Breast epithelium (tissue), 4 donors: ENCODE results near the gene CUBN. TPM values are rescaled to one million over a fixed set of nuclear protein-coding genes. Genes with fewer than 3 reads are reported as not detected.

Experiments used
- DNase-seq, 2 donors: peaks; one replicate each; pipeline ENCODE4 v3.0.0-alpha.2; 2019; ENCODE audit warnings: low spot score in 2 of 2
- H3K27ac ChIP-seq, 2 donors: fragments of 200-600 bp; sonication (generic) in 1 of 2; one replicate each; pipeline ENCODE4 v1.5.1; 2016 to 2019; ENCODE audit warnings: mild to moderate bottlenecking in 1 of 2
- H3K27me3 ChIP-seq, 2 donors: fragments of 200-600 bp; sonication (generic) in 1 of 2; one replicate each; pipeline versions ENCODE4 v1.5.1 to v1.6.0; 2017 to 2019; ENCODE audit warnings: control low read depth in 1 of 2, mild to moderate bottlenecking in 1 of 2
- H3K36me3 ChIP-seq: fragments of 200-600 bp; one replicate; pipeline ENCODE4 v1.5.1; 2019
- H3K4me1 ChIP-seq, 2 donors: fragments of 200-600 bp; sonication (generic); one replicate each; pipeline ENCODE4 v1.5.1; 2016 to 2019; ENCODE audit warnings: control low read depth in 1 of 2
- H3K4me3 ChIP-seq, 3 donors: fragments of 200-600 bp; sonication (generic); 1 replicate in 2 of 3; 2 replicates in 1 of 3; pipeline ENCODE4 v1.5.1; 2016 to 2019; ENCODE audit warnings: mild to moderate bottlenecking in 3 of 3, moderate library complexity in 2 of 3
- H3K9me3 ChIP-seq, 2 donors: fragments of 200-600 bp; sonication (generic) in 1 of 2; one replicate each; pipeline ENCODE4 v1.5.1; 2016 to 2019; ENCODE audit warnings: control low read depth in 1 of 2
- CTCF ChIP-seq, 3 donors: fragments of 450-650 bp; IDR thresholded peaks; one replicate each; pipeline ENCODE4 v1.5.1; 2016 to 2017; ENCODE audit warnings: antibody characterized with exemption in 3 of 3, mild to moderate bottlenecking in 3 of 3, moderate library complexity in 3 of 3
- POLR2A ChIP-seq: fragments of 450-650 bp; IDR thresholded peaks from one replicate; pipeline ENCODE4 v1.6.1; 2016; ENCODE audit warnings: antibody characterized with exemption, mild to moderate bottlenecking, moderate library complexity
- POLR2AphosphoS5 ChIP-seq, 3 donors: sonication (generic); formaldehyde crosslinking; IDR thresholded peaks; one replicate each; pipeline ENCODE4 v1.6.1; 2017; ENCODE audit warnings: antibody characterized with exemption in 3 of 3
- intact Hi-C: fragments of 100-400 bp; cut with DNase I; formaldehyde crosslinking; loops from one replicate; pipeline ENCODE4 v1.15.1; 2023; ENCODE audit warnings: low total_unique reads
- total RNA-seq, 3 donors: library from RNA; depleted of rRNA; stranded (reverse); fragments of >200 nt; gene quantifications; one replicate each; pipeline ENCODE4 v1.1.0, GENCODE V29; 2016

CUBN gene
- total RNA-seq, 3 donors from 2014 or later: 1.6 to 5.7 (median 5.0) TPM

- Histone ChIP-seq H3K36me3 (no peaks in the 10 kb centered on the region), H3K27ac (no peak overlapping the region), H3K4me1 (no peaks in the 10 kb centered on the region), H3K4me3 (no peak overlapping the region), H3K27me3 (no peaks in the 10 kb centered on the region), H3K9me3 (no peaks in the 10 kb centered on the region)
- intact Hi-C loops: no loop called here
- TF ChIP-seq CTCF (IDR thresholded peaks at IDR 0.05) (no peak), POLR2AphosphoS5 (IDR thresholded peaks at IDR 0.05) (no peak), POLR2A (no peak)
- no peak for DNase-seq
Observed at GRCh38 chr10:16927546-16927945, 202.1 kb downstream of the CUBN start.

- Histone ChIP-seq H3K9me3 (no peaks in the 10 kb centered on the region), H3K27ac (no peak overlapping the region), H3K4me3 (no peak overlapping the region), H3K4me1 (no peaks in the 10 kb centered on the region), H3K27me3 (no peaks in the 10 kb centered on the region), H3K36me3 (no peaks in the 10 kb centered on the region)
- intact Hi-C loops: no loop called here
- no peak for TF ChIP-seq POLR2A
- no peak for DNase-seq
Observed at GRCh38 chr10:16923726-16924125, 205.9 kb downstream of the CUBN start.

GRCh38 chr10:16923309-16923708 lies 206.3 kb downstream of the CUBN start:
- H3K36me3 ChIP-seq: no peaks in the 10 kb centered on the region
- DNase-seq: no peak
- TF ChIP-seq CTCF (IDR thresholded peaks at IDR 0.05) (no peak), POLR2AphosphoS5 (IDR thresholded peaks at IDR 0.05) (no peak), POLR2A (no peak)

GRCh38 chr10:16919121-16919982 lies 210.3 kb downstream of the CUBN start:
- Histone ChIP-seq H3K36me3 (no peaks in the 10 kb centered on the region), H3K4me3 (no peak overlapping the region), H3K9me3 (no peaks in the 10 kb centered on the region), H3K27me3 (no peaks in the 10 kb centered on the region), H3K4me1 (no peaks in the 10 kb centered on the region), H3K27ac (no peak overlapping the region)
- TF ChIP-seq POLR2AphosphoS5 (IDR thresholded peaks at IDR 0.05) (no peak), CTCF (IDR thresholded peaks at IDR 0.05) (no peak), POLR2A (no peak)
- no peak for DNase-seq
- intact Hi-C loops: no loop called here

More at GRCh38 chr10:16923309-16923708, 206.3 kb downstream of the CUBN start:
- Histone ChIP-seq H3K9me3 (no peaks in the 10 kb centered on the region), H3K4me3 (no peak overlapping the region), H3K27ac (peak overlapping the region in 1 of 2 donors; percentile 5), H3K4me1 (no peaks in the 10 kb centered on the region), H3K27me3 (no peaks in the 10 kb centered on the region)
- intact Hi-C loops: no loop called here

GRCh38 chr10:16916496-16916895 lies 213.1 kb downstream of the CUBN start:
- H3K27me3 ChIP-seq: no peaks in the 10 kb centered on the region
- no peaks in the 10 kb centered on the region for H3K4me1 ChIP-seq
- H3K9me3 ChIP-seq: no peaks in the 10 kb centered on the region
- no peak overlapping the region for H3K4me3 ChIP-seq
- no peak overlapping the region for H3K27ac ChIP-seq
- intact Hi-C loops: no loop called here
- no peaks in the 10 kb centered on the region for H3K36me3 ChIP-seq
- no peak for TF ChIP-seq POLR2AphosphoS5 (IDR thresholded peaks at IDR 0.05)
- TF ChIP-seq POLR2A: no peak
- DNase-seq: no peak

- Histone ChIP-seq H3K27ac (no peak overlapping the region), H3K27me3 (no peaks in the 10 kb centered on the region), H3K4me3 (no peak overlapping the region), H3K9me3 (no peaks in the 10 kb centered on the region), H3K36me3 (no peaks in the 10 kb centered on the region), H3K4me1 (no peaks in the 10 kb centered on the region)
- TF ChIP-seq CTCF (IDR thresholded peaks at IDR 0.05) (no peak), POLR2AphosphoS5 (IDR thresholded peaks at IDR 0.05) (no peak), POLR2A (no peak)
- no peak for DNase-seq
- intact Hi-C loops: no loop called here
Observed at GRCh38 chr10:16915300-16915699, 214.3 kb downstream of the CUBN start.
